Hippocampal formation (tissue), 2 donors: ENCODE measurements around the gene VEPH1.
A peak's percentile ranks its signal among the peaks of the same experiment; 100 is the strongest.
"Not testable (repeated sequence)": the region's sequence is repeated elsewhere in the genome, so short reads cannot be mapped to it uniquely, and the experiment has no call there.

Source experiments
- DNase-seq, 2 donors: peaks; one replicate each; lab custom pipeline; 2025; lab: John Stamatoyannopoulos, UW

Gene VEPH1

DNA sequence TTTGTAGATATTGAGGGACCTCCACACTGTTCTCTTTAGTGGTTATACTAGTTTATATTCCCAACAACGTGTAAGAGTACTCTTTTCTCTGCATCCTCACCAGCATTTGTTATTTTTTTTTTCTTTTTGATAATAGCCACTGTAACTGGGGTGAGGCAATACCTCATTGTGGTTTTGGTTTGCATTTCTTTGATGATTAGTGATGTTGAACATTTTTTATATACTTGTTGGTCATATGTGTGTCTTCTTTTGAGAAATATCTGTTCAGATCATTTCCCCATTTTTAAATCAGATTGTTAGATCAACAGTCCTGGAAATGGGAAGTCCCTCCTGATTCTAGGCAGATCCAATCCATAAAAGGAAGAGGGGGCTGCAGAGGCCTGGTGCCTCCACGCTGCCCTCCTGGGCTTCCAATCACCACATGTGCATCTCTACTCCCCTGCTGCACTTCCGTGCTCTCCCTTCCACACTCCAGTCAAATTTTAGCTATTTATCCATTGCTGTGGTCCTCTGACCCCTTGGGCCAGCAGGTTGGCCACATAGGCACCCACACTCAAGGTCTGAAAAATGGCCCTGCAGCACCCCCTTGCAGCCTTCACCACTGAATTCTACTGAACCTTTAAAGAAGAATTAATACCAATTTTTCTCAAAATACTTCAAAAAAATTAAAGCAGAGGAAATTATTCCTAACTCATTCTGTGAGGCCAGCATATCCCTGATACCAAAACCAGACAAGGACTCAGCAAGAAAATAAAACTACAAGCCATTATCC, 154.7 kb downstream of the VEPH1 start:
- not testable (repeated sequence) for DNase-seq

DNA sequence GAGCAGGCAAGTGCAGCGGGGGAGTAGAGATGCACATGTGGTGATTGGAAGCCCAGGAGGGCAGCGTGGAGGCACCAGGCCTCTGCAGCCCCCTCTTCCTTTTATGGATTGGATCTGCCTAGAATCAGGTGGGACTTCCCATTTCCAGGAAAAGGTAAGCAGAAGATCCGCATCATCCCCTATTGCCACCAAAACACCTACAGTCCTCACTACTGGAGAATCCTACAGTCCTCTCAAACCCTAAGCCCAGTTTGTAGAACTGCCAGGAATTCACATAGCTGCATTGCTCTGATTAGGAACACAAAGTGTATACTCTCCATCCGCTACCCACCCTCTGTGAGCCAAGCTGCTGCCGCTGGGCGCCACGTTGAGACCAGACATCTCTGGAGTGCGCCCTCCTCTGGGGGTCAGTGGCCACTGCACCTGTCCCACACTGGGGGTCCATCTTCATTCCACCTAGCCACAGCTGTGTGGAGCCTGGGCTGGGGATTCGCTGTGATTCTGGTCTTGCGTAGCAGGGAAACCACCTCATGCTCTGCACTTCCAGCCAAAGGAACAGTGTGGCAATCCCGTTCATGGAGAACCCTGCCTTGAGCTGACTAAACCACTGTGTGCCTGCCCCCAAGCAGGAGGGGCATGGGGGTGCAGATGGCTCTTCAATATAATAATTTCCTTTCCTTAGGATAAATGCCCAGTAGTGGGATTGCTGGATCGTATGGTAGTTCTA, 155.5 kb downstream of the VEPH1 start:
- DNase-seq, result no peak

DNA sequence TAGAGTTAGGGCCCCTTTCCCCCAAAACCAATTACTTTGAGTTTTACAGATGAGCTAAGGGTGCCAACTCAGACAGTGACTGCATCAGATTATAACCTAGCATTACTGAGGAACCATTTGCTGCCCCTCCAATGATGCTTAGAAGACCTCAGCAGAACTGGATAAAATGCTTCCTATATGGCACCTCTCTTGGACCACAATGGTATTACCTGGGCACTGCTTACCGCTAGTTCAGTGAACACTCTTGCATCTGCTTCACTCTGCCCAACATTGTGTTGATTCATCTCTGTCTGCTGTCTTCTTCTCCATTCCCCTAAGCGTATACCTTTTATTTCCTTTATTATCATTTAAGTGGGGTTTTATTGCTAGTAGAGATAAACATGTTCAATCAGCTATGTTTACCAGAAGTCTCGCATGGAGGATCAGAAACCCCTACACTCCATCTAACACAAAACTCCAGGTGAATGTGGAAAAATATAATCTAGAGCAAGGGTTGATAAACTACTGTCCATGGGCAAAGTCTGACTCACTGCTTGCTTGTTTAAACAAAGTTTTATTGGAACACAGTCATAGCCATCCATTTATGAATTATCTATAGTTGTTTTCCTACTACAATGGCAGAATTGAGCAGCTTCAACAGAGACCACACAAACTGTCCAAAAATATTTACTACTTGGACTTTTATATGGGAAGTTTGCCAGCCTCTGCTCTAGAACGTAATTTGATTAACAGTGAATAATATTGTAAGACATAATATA, 166.8 kb downstream of the VEPH1 start:
- no peak for DNase-seq

DNA sequence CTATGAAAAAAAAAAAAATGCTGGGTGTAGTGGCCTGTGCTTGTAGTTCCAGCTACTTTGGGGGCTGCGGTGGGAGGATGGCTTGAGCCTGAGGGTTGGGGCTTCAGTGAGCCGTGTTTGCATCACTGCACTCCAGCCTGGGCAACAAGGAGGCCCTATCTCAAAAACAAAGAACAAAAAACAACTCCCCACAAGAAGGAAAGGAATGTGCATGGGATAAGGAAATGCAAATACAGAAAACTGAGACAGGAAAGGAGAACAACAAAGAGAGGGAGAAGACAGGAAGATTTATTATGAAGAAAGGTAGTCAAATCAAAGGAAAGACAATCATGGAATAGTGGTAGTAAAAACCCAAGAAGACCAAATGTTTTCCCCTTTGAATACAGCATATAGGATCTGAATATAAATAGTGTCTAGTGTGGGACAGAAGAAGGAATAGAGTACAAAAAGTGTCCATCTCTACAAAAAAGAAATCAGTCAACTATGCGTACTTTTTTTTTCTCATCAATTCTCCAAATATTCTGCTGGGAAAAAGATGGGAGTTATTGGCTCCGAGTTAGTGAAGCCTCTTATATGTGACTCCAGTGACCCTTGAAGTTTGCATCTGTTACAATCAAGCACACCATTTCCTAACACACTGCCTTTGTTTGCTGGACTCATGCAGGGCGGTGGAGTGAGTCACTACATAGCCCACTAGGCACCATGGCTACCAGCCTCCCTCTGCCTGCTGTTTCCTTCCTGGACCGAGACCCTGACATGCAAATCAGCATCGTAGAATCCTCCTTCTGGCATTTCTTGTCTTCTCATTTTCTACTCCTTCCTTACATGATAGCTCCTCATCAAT, 167.8 kb downstream of the VEPH1 start:
- peak in 1 of 2 donors; percentile 52 for DNase-seq

DNA sequence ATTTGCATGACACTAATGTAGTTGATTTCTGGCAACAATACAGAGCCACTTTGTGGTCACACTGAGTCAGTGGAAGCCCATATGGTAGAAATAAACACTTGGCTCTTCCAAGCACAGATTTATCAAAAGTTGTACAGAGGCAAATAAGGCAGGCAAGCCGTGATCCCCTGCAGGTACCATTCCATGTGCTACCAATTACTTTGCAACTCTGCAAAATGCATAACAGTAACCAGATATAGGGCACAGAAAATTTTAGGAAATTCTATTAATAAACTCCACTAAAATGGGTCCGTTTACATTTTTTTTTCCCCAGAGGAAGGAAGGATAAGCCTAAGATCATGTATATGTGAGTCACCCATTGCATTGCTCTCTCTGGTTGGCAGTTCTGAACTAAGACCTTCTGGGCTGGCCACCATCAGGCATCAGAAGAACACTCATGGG, 169.6 kb downstream of the VEPH1 start:
- DNase-seq, result no peak

DNA sequence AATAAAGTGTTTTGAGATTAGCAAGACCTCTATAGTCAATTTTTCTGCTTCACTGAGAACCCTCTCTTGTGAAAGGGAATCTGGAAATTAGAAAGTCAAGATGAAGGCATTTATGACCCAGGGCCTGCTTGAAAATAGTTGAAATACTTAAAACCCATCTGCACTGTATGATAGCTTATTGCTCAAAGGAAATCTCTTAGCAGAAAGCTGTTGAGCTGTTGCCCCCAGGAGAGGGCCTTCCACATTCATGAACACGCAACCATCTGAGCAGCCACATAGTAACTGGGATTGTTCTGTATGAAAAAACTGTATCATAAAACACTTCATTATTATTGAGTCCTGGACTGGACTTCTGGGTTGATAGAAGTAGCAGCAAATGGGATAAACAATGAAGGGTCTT, 173.0 kb downstream of the VEPH1 start:
- DNase-seq, result no peak

DNA sequence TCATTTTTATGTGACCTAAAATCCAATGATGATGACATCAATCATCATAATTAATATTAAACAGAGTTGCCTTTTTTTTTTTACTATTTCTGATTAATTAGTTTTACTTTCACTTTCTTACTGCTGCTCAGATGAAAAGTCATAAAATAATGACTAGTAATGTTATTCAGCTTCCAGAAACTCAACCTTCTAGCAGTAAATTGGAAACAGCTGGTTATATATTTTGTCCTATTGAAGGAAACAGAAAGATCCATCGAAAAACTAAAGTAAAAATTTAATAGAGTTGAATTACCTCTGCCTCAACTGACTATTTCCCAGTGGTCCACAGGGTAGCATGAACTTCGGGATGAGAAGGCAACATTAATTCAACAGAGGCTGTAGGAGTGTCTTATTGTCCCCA, 173.7 kb downstream of the VEPH1 start:
- DNase-seq, result no peak

DNA sequence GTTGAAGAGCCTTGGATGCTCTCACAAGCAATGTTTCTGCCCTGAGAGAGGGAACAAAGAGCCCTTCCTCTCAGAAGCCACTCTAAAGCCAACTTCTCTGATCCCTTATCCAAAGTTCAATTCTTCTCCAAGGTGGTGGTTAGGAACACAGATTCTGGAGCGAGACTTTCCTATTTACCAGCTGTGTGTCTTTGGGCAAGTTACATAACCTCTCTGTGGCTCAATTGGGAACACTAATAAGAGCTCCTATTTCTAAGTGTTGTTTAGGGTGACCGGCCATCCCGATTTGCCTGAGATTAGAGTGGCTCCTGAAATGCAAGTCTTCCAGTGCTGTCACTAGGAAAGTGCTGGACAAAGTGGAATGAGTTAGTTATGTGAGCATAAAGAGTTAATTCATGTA, 175.4 kb downstream of the VEPH1 start:
- no peak for DNase-seq

DNA sequence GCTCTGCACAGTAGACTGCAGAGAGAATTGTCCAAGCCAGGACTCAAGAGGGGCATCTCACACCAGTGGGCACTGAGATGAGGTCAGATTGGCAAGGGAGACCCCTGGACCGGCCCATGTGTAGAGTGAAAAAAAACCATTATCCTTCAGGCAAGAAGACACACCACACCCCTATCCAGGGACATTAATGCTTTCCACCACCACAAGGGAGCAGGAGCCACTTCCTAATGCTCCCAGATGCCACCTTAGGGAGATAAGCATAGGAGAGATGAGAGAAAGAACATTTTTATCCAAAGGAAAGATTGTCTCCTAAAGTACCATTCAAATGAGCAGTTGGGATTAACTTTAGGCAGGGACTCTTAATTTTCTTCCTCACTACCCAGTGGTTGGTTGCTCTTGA, 176.2 kb downstream of the VEPH1 start:
- DNase-seq, result no peak

DNA sequence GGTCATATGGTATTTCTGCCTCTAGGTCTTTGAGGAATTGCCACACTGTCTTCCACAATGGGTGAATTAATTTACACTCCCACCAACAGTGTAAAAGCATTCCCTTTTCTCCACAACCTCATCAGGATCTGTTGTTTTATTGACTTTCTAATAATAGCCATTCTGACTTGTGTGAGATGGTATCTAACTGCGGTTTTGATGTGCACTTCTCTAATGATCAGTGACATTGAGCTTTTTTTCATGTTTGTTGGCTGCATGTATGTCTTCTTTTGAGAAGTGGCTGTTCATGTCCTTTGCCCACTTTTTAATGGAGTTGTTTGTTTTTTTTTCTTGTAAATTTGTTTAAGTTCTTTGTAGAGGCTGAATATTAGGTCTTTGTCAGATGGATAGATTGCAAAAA, 178.3 kb downstream of the VEPH1 start:
- not testable (repeated sequence) for DNase-seq

DNA sequence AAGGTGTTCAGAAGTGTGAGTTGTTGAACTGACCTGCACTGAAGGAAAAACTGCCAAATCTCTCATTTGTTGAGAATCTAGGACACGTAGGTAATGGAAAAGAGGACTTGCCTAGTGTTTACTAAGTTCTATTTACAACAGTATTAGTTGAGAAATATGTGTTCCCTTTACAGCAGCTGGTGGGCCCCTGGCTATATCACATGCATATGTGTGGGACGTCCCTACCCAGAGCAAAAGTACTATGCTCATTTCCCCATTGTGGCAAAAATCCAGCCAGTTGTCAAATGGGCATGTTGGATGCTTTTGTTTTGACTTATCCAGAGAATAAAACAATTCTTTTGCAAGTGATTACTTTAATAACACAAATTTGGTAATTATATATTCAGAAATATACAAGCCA, 179.9 kb downstream of the VEPH1 start:
- no peak for DNase-seq

DNA sequence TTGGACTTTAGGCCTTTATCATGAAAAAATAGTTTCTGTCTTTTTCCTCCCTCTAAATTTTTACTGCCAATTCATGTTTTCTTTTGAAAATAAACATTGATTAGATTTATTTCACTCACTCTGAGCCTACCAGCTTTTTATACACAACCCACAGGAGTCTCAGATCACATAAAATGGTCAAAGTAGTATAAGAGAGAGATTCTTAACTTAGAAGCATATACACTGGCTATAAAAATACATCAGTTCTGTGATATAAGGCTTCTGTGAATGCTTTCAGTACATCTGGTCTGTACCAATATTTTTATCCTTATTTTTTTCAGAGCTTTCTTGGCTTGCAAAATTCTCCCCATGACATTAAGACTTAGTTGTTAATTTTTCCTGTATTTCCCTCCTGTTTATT, 183.5 kb downstream of the VEPH1 start:
- DNase-seq, result no peak

DNA sequence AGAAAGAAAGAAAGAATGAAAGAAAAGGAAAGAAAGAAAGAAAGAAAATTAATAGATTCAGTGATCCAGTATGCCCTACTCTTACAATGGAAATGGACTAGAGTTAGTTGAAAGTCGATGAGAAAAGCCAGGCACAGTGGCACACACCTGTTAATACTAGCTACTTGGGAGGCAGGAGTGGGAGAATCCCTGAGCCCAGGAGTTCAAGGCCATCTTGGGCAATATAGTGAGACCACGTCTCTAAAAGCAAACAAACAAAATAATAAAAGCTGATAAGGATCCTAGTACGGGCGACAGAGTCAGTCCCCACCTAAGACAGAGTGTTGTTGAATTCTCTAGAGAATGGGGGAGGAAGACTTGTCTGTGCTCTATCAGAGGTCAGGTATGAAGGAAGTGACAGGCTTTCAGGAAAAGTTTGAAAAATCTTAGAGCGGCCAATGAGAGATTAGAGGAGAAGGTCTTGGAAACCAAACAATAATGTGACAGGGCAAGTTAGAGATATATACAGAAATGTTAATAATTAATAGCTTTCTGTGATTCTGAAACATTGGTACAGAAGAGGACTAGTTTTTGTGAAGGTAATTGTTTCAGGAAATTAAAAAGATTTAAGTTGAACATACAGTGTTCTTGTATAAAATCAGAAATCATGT, 184.5 kb downstream of the VEPH1 start:
- no peak for DNase-seq

DNA sequence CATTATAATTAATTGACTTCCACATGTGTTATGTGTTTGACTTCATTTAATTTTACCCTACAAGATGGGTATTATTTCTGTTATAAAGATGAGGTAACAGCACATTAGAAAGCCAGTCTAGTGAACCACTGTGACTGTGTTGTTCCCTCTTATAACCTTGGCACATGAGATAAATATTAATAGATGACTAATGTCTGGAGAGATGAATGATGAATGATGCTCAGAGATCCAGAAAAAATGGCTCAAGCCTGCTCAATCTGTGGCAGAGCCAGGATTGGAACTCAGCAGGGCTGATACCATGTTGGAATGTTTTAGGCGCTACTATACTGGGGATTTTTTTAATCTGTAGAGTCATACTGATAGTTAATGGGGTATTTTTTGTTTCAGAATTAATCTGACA, 185.3 kb downstream of the VEPH1 start:
- no peak for DNase-seq

DNA sequence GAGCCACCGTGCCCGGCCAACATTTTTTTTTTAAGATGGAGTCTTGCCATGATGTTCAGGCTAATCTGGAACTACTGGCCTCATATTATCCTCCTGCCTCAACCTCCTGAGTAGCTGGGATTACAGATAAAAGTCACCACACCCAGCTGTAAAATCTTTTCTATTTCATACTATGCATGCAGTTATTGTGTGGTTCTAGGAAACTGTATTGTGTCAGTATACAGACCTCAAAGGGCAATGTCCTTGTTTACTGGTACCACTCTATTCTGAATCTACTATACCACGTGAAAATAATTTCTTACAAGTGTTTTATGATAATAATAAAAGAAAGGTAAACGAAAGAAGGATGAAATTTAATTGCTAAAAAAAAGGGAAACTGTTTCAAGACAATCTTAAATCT, 190.0 kb downstream of the VEPH1 start:
- DNase-seq, result no peak

DNA sequence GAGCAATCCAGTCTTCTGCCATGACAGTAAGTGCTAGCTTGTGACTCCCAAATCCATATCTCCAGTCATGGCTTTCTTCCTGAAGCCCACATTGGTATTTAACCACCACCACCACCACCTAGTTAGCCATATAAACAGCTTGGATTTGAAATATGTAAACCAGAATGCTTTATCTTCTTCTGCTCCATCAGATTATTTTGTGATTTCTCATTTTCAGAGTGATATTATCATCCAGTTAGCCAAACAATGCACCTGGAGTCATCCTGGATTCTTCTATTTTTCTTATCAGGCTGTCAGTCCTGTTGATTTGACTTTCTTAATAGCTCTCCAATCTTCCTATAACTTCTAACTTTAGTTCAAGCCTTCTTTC, 190.9 kb downstream of the VEPH1 start:
- no peak for DNase-seq

DNA sequence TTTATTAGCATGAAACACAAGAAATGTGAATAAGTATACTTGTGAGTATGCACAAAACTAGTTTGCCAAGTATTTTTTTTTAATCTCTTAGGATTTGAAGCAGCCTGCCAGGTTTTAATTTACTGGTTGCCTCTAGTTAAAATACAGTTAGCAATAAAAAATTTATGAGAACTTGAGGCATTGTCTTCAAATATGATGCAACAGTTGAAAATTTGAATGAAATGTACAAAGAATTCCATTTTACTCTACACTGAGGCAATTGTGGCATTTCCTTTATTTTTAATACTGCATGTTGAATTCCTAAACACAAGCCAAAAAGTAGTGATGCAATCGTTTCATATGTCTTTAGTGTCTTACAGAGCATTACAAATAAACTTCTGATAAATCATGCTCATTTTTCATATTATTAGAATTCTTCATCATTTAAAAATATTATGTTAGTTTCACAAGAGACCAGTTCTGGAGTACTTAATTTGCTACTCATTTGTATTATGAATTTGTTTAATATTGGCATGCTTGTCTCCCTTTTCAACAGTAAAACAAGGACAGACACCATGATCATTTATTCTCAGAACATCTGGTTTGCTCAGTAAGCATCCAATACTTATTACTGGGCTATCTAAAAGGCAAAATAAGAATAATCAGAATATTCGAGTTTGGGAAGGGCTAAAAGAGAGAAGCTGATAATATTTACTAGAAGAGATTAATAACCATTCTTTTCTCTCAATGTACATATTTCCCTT, 191.4 kb downstream of the VEPH1 start:
- DNase-seq, result no peak

DNA sequence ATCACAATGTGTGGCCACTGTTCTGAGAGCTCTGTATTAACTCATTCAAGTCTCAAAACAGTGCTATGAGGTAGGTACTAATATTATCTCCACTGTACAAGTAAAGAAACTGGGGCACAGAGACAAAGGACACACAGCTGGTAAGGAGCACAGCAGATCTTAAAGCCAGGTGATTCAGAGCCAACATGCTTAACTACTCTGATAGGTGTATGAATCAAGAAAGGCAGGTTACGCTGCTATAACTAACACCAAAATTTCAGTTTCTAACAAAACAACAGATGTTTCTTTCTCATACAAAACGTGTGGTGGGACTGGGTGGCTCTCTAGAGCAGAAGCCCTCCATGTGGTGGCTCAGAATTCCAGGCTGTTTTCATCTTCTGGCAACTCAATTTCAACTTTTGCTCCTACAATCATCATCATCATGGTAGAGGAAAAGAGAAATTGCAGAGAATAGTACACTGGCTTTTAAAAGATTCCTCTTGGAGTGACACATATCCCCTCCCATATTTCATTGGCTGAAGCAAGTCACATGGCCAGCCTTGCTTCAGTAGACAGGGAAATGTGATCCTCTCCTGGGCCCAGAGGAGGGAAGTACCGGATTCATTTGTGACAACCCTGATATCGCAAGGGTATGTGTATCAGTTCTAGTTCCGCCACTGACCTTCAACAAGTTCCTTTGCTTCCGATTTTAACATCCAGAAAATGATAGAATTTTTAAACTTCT, 192.7 kb downstream of the VEPH1 start:
- no peak for DNase-seq

DNA sequence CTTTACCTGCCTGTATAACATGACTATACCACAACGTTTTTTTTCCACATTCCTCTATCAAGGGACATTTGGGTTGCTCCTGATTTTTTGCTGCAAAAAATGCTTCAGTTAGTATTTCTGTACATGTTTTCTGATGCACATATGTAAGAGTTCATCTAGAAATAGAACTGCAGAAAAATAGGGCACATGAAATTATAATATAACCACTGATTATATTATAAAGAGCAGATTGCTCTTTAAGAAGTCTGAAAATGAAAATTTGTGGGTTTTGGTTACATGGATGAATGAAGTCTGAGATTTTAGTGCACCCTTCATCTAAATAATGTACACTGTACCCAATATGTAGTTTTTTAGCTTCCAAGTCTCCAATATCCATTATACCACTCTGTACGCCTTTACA, 196.7 kb downstream of the VEPH1 start:
- no peak for DNase-seq

DNA sequence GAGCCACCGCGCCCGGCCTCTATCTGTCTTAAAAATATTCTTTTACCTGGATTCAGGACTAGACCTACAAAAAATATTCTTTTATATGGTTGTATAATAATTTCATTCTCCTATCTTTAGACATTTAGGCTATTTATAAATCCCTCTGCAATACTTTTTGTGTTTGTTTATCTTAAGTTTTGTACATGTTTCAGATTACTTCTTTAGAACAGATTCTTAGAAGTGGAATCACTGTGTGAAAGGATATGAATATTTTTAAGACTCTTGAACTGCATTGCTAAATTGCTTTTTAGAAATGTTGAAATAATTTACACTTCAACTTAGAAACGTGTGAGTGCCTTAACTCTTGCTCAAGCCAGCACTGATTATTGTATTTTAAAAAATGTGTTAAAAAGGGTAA, 197.8 kb downstream of the VEPH1 start:
- no peak for DNase-seq
